Activated CD4-positive, alpha-beta memory T cell treated with anti-CD3 and anti-CD28 coated beads for 36 hours (primary cell): ENCODE measurements around the gene CLCNKA. TPM values are rescaled to one million over a fixed set of nuclear protein-coding genes. Genes with fewer than 3 reads are reported as not detected.

ENCODE experiments used
- CTCF ChIA-PET: fragments of 350-600 bp; sonication (Branson Sonifier 250); formaldehyde crosslinking; loops from one replicate; lab custom pipeline; 2021; ENCODE audit warnings: antibody characterized with exemption, inconsistent platforms; lab: Charles Lee
- POLR2A ChIA-PET: fragments of 350-600 bp; sonication (Branson Sonifier 250); formaldehyde crosslinking; loops from one replicate; lab custom pipeline; 2021; ENCODE audit warnings: antibody characterized with exemption; lab: Charles Lee
- DNase-seq: peaks from one replicate; pipeline ENCODE4 v3.0.0-alpha.2; 2020
- H3K27ac Mint-ChIP-seq: one replicate; pipeline ENCODE4 v1.8.0; 2021; ENCODE audit warnings: mixed read lengths
- H3K27me3 Mint-ChIP-seq: one replicate; pipeline ENCODE4 v1.8.0; 2021; ENCODE audit warnings: mixed read lengths
- H3K36me3 Mint-ChIP-seq: one replicate; pipeline ENCODE4 v1.8.0; 2021; ENCODE audit warnings: mixed read lengths
- H3K4me1 Mint-ChIP-seq: one replicate; pipeline ENCODE4 v1.8.0; 2021; ENCODE audit warnings: low read depth, mixed read lengths
- H3K4me3 Mint-ChIP-seq: one replicate; pipeline ENCODE4 v1.8.0; 2021; ENCODE audit warnings: mild to moderate bottlenecking, mixed read lengths
- H3K9me3 Mint-ChIP-seq: one replicate; pipeline ENCODE4 v1.8.0; 2021; ENCODE audit warnings: mixed read lengths
- intact Hi-C: fragments of 100-400 bp; cut with micrococcal nuclease; formaldehyde crosslinking; loops from one replicate; pipeline ENCODE4 v1.15.1; 2023
- total RNA-seq, 2 experiments: library from RNA; stranded (reverse); gene quantifications; one replicate each; pipeline ENCODE4 v1.2.3, GENCODE V29; 2021

Gene CLCNKA
- total RNA-seq, 2 experiments from 2014 or later = not detected

GRCh38 chr1:16076865-16077238 is 55.0 kb downstream of the CLCNKA start:
- H3K4me1 Mint-ChIP-seq = peaks cover 14% of the 10 kb centered on the region
- H3K36me3 Mint-ChIP-seq = no peaks in the 10 kb centered on the region
- H3K27me3 Mint-ChIP-seq = peaks cover 9% of the 10 kb centered on the region
- intact Hi-C loops = loop anchor here (10.0 kb wide), 1 partner anchor 288 kb away; the partner anchor contains the start of gene SZRD1
- no peak for DNase-seq
- no peak overlapping the region for H3K4me3 Mint-ChIP-seq
- CTCF ChIA-PET = interaction anchor here (1.0 to 8.3 kb wide), 4 partner anchors 92 to 167 kb away, joined by 3 to 381 read pairs (median 37); no protein-coding TSS in a partner anchor
- no peaks in the 10 kb centered on the region for H3K9me3 Mint-ChIP-seq
- H3K27ac Mint-ChIP-seq = no peak overlapping the region
- POLR2A ChIA-PET = no interaction called here

- ChIA-PET POLR2A (no interaction called here), CTCF (interaction anchor here (1.0 to 8.3 kb wide), 13 partner anchors 11 to 543 kb away, joined by 3 to 381 read pairs (median 6); no protein-coding TSS in a partner anchor)
- peaks cover 9% of the 10 kb centered on the region for H3K27me3 Mint-ChIP-seq
- H3K4me1 Mint-ChIP-seq = peaks cover 14% of the 10 kb centered on the region
- no peak overlapping the region for H3K4me3 Mint-ChIP-seq
- H3K9me3 Mint-ChIP-seq = no peaks in the 10 kb centered on the region
- H3K36me3 Mint-ChIP-seq = no peaks in the 10 kb centered on the region
- DNase-seq = no peak
- no peak overlapping the region for H3K27ac Mint-ChIP-seq
- intact Hi-C loops = loop anchor here (2.0 to 10.0 kb wide), 2 partner anchors 109 to 287 kb away; partner anchors contain the start of gene SZRD1
These were observed 55.8 kb downstream of the CLCNKA start for GRCh38 chr1:16077406-16078245.

GRCh38 chr1:16078925-16079656 is 57.3 kb downstream of the CLCNKA start:
- Mint-ChIP-seq H3K4me3 (peak overlapping the region; percentile 60), H3K9me3 (no peaks in the 10 kb centered on the region), H3K27me3 (peaks cover 4% of the 10 kb centered on the region), H3K27ac (no peak overlapping the region), H3K4me1 (peaks cover 9% of the 10 kb centered on the region), H3K36me3 (no peaks in the 10 kb centered on the region)
- intact Hi-C loops = loop anchor here (1.0 to 10.0 kb wide), 3 partner anchors 108 to 286 kb away; partner anchors contain the start of gene SZRD1
- POLR2A ChIA-PET = interaction anchor here (0.9 to 1.2 kb wide), 2 partner anchors 8 to 107 kb away, joined by 3 to 4 read pairs; no protein-coding TSS in a partner anchor
- peak; percentile 84 for DNase-seq
- CTCF ChIA-PET = interaction anchor here (0.5 to 8.3 kb wide), 46 partner anchors 9 to 542 kb away, joined by 3 to 381 read pairs (median 4); partner anchors contain the start of genes ARHGEF19, CPLANE2, HSPB7 and NECAP2

GRCh38 chr1:16080422-16081150 is 58.8 kb downstream of the CLCNKA start:
- H3K9me3 Mint-ChIP-seq = no peaks in the 10 kb centered on the region
- peaks cover 6% of the 10 kb centered on the region for H3K4me1 Mint-ChIP-seq
- ChIA-PET POLR2A (interaction anchor here (0.6 kb wide), 1 partner anchor 59 kb away, joined by 3 read pairs; no protein-coding TSS in a partner anchor), CTCF (interaction anchor here (0.9 to 8.3 kb wide), 5 partner anchors 9 to 265 kb away, joined by 3 to 381 read pairs (median 31); partner anchors contain the start of gene FAM131C)
- H3K27me3 Mint-ChIP-seq = no peaks in the 10 kb centered on the region
- intact Hi-C loops = no loop called here
- H3K4me3 Mint-ChIP-seq = no peak overlapping the region
- no peak overlapping the region for H3K27ac Mint-ChIP-seq
- H3K36me3 Mint-ChIP-seq = no peaks in the 10 kb centered on the region
- no peak for DNase-seq

- no peak for DNase-seq
- ChIA-PET POLR2A (no interaction called here), CTCF (interaction anchor here (0.6 to 8.3 kb wide), 24 partner anchors 10 to 290 kb away, joined by 3 to 381 read pairs (median 4); partner anchors contain the start of genes EPHA2 and FAM131C)
- H3K4me3 Mint-ChIP-seq = no peak overlapping the region
- no peaks in the 10 kb centered on the region for H3K9me3 Mint-ChIP-seq
- H3K27ac Mint-ChIP-seq = no peak overlapping the region
- intact Hi-C loops = loop anchor here (1.0 kb wide), 1 partner anchor 106 kb away; no protein-coding TSS in a partner anchor
- peaks cover 6% of the 10 kb centered on the region for H3K4me1 Mint-ChIP-seq
- no peaks in the 10 kb centered on the region for H3K27me3 Mint-ChIP-seq
- no peaks in the 10 kb centered on the region for H3K36me3 Mint-ChIP-seq
These were observed 59.8 kb downstream of the CLCNKA start for GRCh38 chr1:16081636-16082035.

- no peaks in the 10 kb centered on the region for H3K36me3 Mint-ChIP-seq
- no peaks in the 10 kb centered on the region for H3K27me3 Mint-ChIP-seq
- peak; percentile 76 for DNase-seq
- H3K9me3 Mint-ChIP-seq = no peaks in the 10 kb centered on the region
- H3K4me3 Mint-ChIP-seq = no peak overlapping the region
- CTCF ChIA-PET = interaction anchor here (0.5 to 8.3 kb wide), 36 partner anchors 9 to 291 kb away, joined by 3 to 381 read pairs (median 4); partner anchors contain the start of genes EPHA2 and FAM131C
- H3K27ac Mint-ChIP-seq = no peak overlapping the region
- H3K4me1 Mint-ChIP-seq = peaks cover 6% of the 10 kb centered on the region
- intact Hi-C loops = loop anchor here (1.0 kb wide), 1 partner anchor 105 kb away; no protein-coding TSS in a partner anchor
- POLR2A ChIA-PET = no interaction called here
These were observed 60.6 kb downstream of the CLCNKA start for GRCh38 chr1:16082283-16083038.

- peaks cover 6% of the 10 kb centered on the region for H3K4me1 Mint-ChIP-seq
- no peak overlapping the region for H3K4me3 Mint-ChIP-seq
- no peak overlapping the region for H3K27ac Mint-ChIP-seq
- DNase-seq = no peak
- no peaks in the 10 kb centered on the region for H3K36me3 Mint-ChIP-seq
- no peaks in the 10 kb centered on the region for H3K27me3 Mint-ChIP-seq
- POLR2A ChIA-PET = no interaction called here
- intact Hi-C loops = no loop called here
- H3K9me3 Mint-ChIP-seq = no peaks in the 10 kb centered on the region
- CTCF ChIA-PET = interaction anchor here (0.5 to 8.3 kb wide), 14 partner anchors 10 to 376 kb away, joined by 3 to 381 read pairs (median 6); partner anchors contain the start of gene FAM131C
These were observed 61.6 kb downstream of the CLCNKA start for GRCh38 chr1:16083486-16083885.

Other genes starting within 250 kb of the CLCNKA start
- gene UQCRHL, start 214.4 kb upstream of the CLCNKA start, total RNA-seq = 1 to 10 TPM; 2.0 to 2.5 TPM
- gene SPEN, start 174.3 kb upstream of the CLCNKA start, total RNA-seq = 10 to 100 TPM; 37.0 to 41.9 TPM
- gene ZBTB17, start 45.9 kb upstream of the CLCNKA start, total RNA-seq = 10 to 100 TPM; 52.7 to 58.8 TPM
- gene SRARP, start 17.8 kb upstream of the CLCNKA start, total RNA-seq = not detected
- not detected for gene HSPB7, start 4.0 kb upstream of the CLCNKA start, total RNA-seq
- gene CLCNKB, start 21.7 kb downstream of the CLCNKA start, total RNA-seq = not detected
- under 1 TPM in 1 of 2 experiments, not detected in 1; 0.33 TPM for gene FAM131C, start 51.6 kb downstream of the CLCNKA start, total RNA-seq
- under 1 TPM; 0.22 to 0.33 TPM for gene EPHA2, start 134.0 kb downstream of the CLCNKA start, total RNA-seq
- 1 to 10 TPM; 7.0 to 7.1 TPM for gene ARHGEF19, start 190.6 kb downstream of the CLCNKA start, total RNA-seq
- gene CPLANE2, start 215.1 kb downstream of the CLCNKA start, total RNA-seq = 1 to 10 TPM; 3.9 to 5.0 TPM